Raji (cell line): ENCODE results near the gene HVCN1.
A peak's percentile ranks its signal among the peaks of the same experiment; 100 is the strongest.

ENCODE experiments used
- POLR2A ChIP-seq: IDR thresholded peaks from 2 replicates; pipeline ENCODE4 v1.6.1; 2011; ENCODE audit warnings: low read depth, low read length, control low read depth; ENCODE audit not compliant: insufficient read depth

The HVCN1 gene

GRCh38 chr12:110684312-110684836 lies 4.5 kb downstream of the HVCN1 start:
- no peak for TF ChIP-seq POLR2A

- TF ChIP-seq POLR2A = no peak
Observed at GRCh38 chr12:110683888-110684287, 5.0 kb downstream of the HVCN1 start.

GRCh38 chr12:110680032-110680431 lies 8.9 kb downstream of the HVCN1 start:
- no peak for TF ChIP-seq POLR2A

GRCh38 chr12:110679201-110679600 lies 9.7 kb downstream of the HVCN1 start:
- no peak for TF ChIP-seq POLR2A

- no peak for TF ChIP-seq POLR2A
Observed at GRCh38 chr12:110677982-110678381, 10.9 kb downstream of the HVCN1 start.

- TF ChIP-seq POLR2A = peak; percentile 44; the same call in 1 of the 2 replicates
Observed at GRCh38 chr12:110677206-110677911, 11.6 kb downstream of the HVCN1 start.

- no peak for TF ChIP-seq POLR2A
Observed at GRCh38 chr12:110676171-110676570, 12.7 kb downstream of the HVCN1 start.

GRCh38 chr12:110670161-110670701 lies 18.7 kb downstream of the HVCN1 start:
- no peak for TF ChIP-seq POLR2A

- 0 out of 2 replicates have a peak, but pooled peaks have one; percentile 28 for TF ChIP-seq POLR2A
Observed at GRCh38 chr12:110669193-110669502, 19.8 kb downstream of the HVCN1 start.

- TF ChIP-seq POLR2A = no peak
Observed at GRCh38 chr12:110668480-110669192, 20.3 kb downstream of the HVCN1 start.

- TF ChIP-seq POLR2A = no peak
Observed at GRCh38 chr12:110667671-110668070, 21.2 kb downstream of the HVCN1 start.

GRCh38 chr12:110666892-110667291 lies 22.0 kb downstream of the HVCN1 start:
- TF ChIP-seq POLR2A = no peak

GRCh38 chr12:110661337-110661972 lies 27.5 kb downstream of the HVCN1 start:
- peak; percentile 52; the same call in 1 of the 2 replicates for TF ChIP-seq POLR2A

- no peak for TF ChIP-seq POLR2A
Observed at GRCh38 chr12:110658878-110659277, 30.0 kb downstream of the HVCN1 start.

GRCh38 chr12:110658242-110658641 lies 30.7 kb downstream of the HVCN1 start:
- TF ChIP-seq POLR2A = no peak
